Astrocyte (in vitro differentiated cells and primary cell): ENCODE measurements around the gene RHCG. TPM values are rescaled to one million over a fixed set of nuclear protein-coding genes. Genes with fewer than 3 reads are reported as not detected.

Experiments
- DNase-seq: peaks from one replicate; pipeline ENCODE4 v3.0.0-alpha.2; 2010; ENCODE audit warnings: low read depth
- FAIRE-seq: peaks from 2 replicates; lab custom pipeline; 2011; peaks lifted over from hg19 to GRCh38; lab: Jason Lieb, UNC
- H2AFZ ChIP-seq: 2 replicates; pipeline ENCODE4 v1.6.0; 2012; ENCODE audit warnings: low read depth, low read length, inconsistent platforms
- H3K27ac ChIP-seq: 2 replicates; pipeline ENCODE4 v1.5.1; 2011; ENCODE audit warnings: low read depth, low read length, inconsistent platforms
- H3K27me3 ChIP-seq: 2 replicates; pipeline ENCODE4 v1.6.0; 2011; ENCODE audit warnings: low read length, inconsistent platforms; ENCODE audit not compliant: insufficient read depth
- H3K36me3 ChIP-seq: 2 replicates; pipeline ENCODE4 v1.5.1; 2011; ENCODE audit warnings: low read length, inconsistent platforms; ENCODE audit not compliant: insufficient read depth
- H3K4me1 ChIP-seq: 2 replicates; pipeline ENCODE4 v1.5.1; 2011; ENCODE audit warnings: low read length, inconsistent platforms; ENCODE audit not compliant: insufficient read depth
- H3K4me2 ChIP-seq: 2 replicates; pipeline ENCODE4 v1.6.0; 2012; ENCODE audit warnings: low read length, inconsistent platforms
- H3K4me3 ChIP-seq: 2 replicates; pipeline ENCODE4 v1.5.1; 2011; ENCODE audit warnings: low read depth, mild to moderate bottlenecking, low read length, inconsistent platforms; ENCODE audit not compliant: insufficient read depth
- H3K79me2 ChIP-seq: 2 replicates; pipeline ENCODE4 v1.6.0; 2012; ENCODE audit warnings: mild to moderate bottlenecking, low read length, inconsistent platforms; ENCODE audit not compliant: insufficient read depth
- H3K9ac ChIP-seq: 2 replicates; pipeline ENCODE4 v1.6.0; 2012; ENCODE audit warnings: mild to moderate bottlenecking, low read length, inconsistent platforms
- H3K9me3 ChIP-seq: 2 replicates; pipeline ENCODE4 v1.5.1; 2012; ENCODE audit warnings: low read depth, mild to moderate bottlenecking, low read length, inconsistent platforms; ENCODE audit not compliant: insufficient read depth
- H4K20me1 ChIP-seq: 2 replicates; pipeline ENCODE4 v1.6.0; 2012; ENCODE audit warnings: low read length, inconsistent platforms; ENCODE audit not compliant: insufficient read depth
- H3K27ac Mint-ChIP-seq: one replicate; pipeline ENCODE4 v1.8.0; 2021; ENCODE audit warnings: mild to moderate bottlenecking, mixed read lengths; ENCODE audit not compliant: unreplicated experiment
- H3K27me3 Mint-ChIP-seq: one replicate; pipeline ENCODE4 v1.8.0; 2021; ENCODE audit warnings: low read depth, mixed read lengths; ENCODE audit not compliant: unreplicated experiment
- H3K36me3 Mint-ChIP-seq: one replicate; pipeline ENCODE4 v1.8.0; 2021; ENCODE audit warnings: low read depth, mixed read lengths; ENCODE audit not compliant: unreplicated experiment
- H3K4me1 Mint-ChIP-seq: one replicate; pipeline ENCODE4 v1.8.0; 2021; ENCODE audit warnings: low read depth, mixed read lengths; ENCODE audit not compliant: unreplicated experiment
- H3K4me3 Mint-ChIP-seq: one replicate; pipeline ENCODE4 v1.8.0; 2021; ENCODE audit warnings: mild to moderate bottlenecking, moderate library complexity, mixed read lengths; ENCODE audit not compliant: unreplicated experiment
- H3K9me3 Mint-ChIP-seq: one replicate; pipeline ENCODE4 v1.8.0; 2021; ENCODE audit warnings: mild to moderate bottlenecking, mixed read lengths; ENCODE audit not compliant: unreplicated experiment
- CTCF ChIP-seq: IDR thresholded peaks from 2 replicates; pipeline ENCODE4 v1.5.1; 2011; ENCODE audit warnings: low read depth, mild to moderate bottlenecking, inconsistent platforms, low read length, moderate library complexity; ENCODE audit not compliant: insufficient read depth
- EZH2 ChIP-seq: IDR thresholded peaks from 2 replicates; pipeline ENCODE4 v1.6.1; 2012; ENCODE audit warnings: mild to moderate bottlenecking, low read length, inconsistent platforms; ENCODE audit not compliant: insufficient read depth
- total RNA-seq: library from RNA; stranded (reverse); gene quantifications from 2 replicates; pipeline ENCODE4 v1.2.1, GENCODE V29; 2021

RHCG gene
- total RNA-seq, 1 donor from 2014 or later: 0.18 TPM

- no peaks in the 10 kb centered on the region for H3K9me3 Mint-ChIP-seq
- H3K79me2 ChIP-seq: no peaks in the 10 kb centered on the region
- peaks cover 2% of the 10 kb centered on the region for H3K27me3 ChIP-seq
Measured at GRCh38 chr15:89483079-89483478, 13.3 kb downstream of the RHCG start.

GRCh38 chr15:89482139-89482538 lies 14.2 kb downstream of the RHCG start:
- no peak overlapping the region for H3K9ac ChIP-seq
- DNase-seq (no peak), FAIRE-seq (no peak)
- Mint-ChIP-seq H3K4me3 (no peak overlapping the region), H3K36me3 (no peaks in the 10 kb centered on the region), H3K9me3 (no peaks in the 10 kb centered on the region), H3K4me1 (peaks cover 5% of the 10 kb centered on the region), H3K27ac (no peak overlapping the region), H3K27me3 (peaks cover 57% of the 10 kb centered on the region)
- H3K79me2 ChIP-seq: no peaks in the 10 kb centered on the region
- no peaks in the 10 kb centered on the region for H4K20me1 ChIP-seq
- H3K4me2 ChIP-seq: no peak overlapping the region
- H3K27me3 ChIP-seq: no peaks in the 10 kb centered on the region
- H3K4me1 ChIP-seq: no peaks in the 10 kb centered on the region
- TF ChIP-seq CTCF (no peak), EZH2 (no peak)
- no peaks in the 10 kb centered on the region for H3K36me3 ChIP-seq
- no peak overlapping the region for H3K4me3 ChIP-seq
- H3K9me3 ChIP-seq: no peaks in the 10 kb centered on the region
- no peak overlapping the region for H2AFZ ChIP-seq
- no peak overlapping the region for H3K27ac ChIP-seq

More at GRCh38 chr15:89483079-89483478, 13.3 kb downstream of the RHCG start:
- FAIRE-seq (no peak), DNase-seq (no peak)
- H3K36me3 Mint-ChIP-seq: no peaks in the 10 kb centered on the region
- H3K4me1 Mint-ChIP-seq: peaks cover 5% of the 10 kb centered on the region
- no peaks in the 10 kb centered on the region for H3K4me1 ChIP-seq
- no peak overlapping the region for H3K4me3 Mint-ChIP-seq
- H3K9ac ChIP-seq: no peak overlapping the region
- no peaks in the 10 kb centered on the region for H4K20me1 ChIP-seq
- no peak overlapping the region for H3K27ac Mint-ChIP-seq
- H3K4me2 ChIP-seq: no peak overlapping the region
- no peak overlapping the region for H2AFZ ChIP-seq
- H3K4me3 ChIP-seq: no peak overlapping the region
- H3K27ac ChIP-seq: no peak overlapping the region
- H3K36me3 ChIP-seq: no peaks in the 10 kb centered on the region
- H3K27me3 Mint-ChIP-seq: peaks cover 58% of the 10 kb centered on the region
- TF ChIP-seq CTCF (no peak), EZH2 (no peak)
- no peaks in the 10 kb centered on the region for H3K9me3 ChIP-seq

GRCh38 chr15:89480505-89480904 lies 15.9 kb downstream of the RHCG start:
- Histone ChIP-seq H3K9me3 (no peaks in the 10 kb centered on the region), H3K27ac (no peak overlapping the region), H3K36me3 (no peaks in the 10 kb centered on the region), H2AFZ (no peak overlapping the region), H3K79me2 (no peaks in the 10 kb centered on the region), H4K20me1 (no peaks in the 10 kb centered on the region), H3K9ac (no peak overlapping the region), H3K4me2 (no peak overlapping the region), H3K4me3 (no peak overlapping the region), H3K27me3 (no peaks in the 10 kb centered on the region), H3K4me1 (no peaks in the 10 kb centered on the region)
- no peak for TF ChIP-seq EZH2
- TF ChIP-seq CTCF: no peak
- Mint-ChIP-seq H3K27ac (no peak overlapping the region), H3K36me3 (no peaks in the 10 kb centered on the region), H3K9me3 (no peaks in the 10 kb centered on the region), H3K4me1 (peaks cover 3% of the 10 kb centered on the region), H3K27me3 (peaks cover 63% of the 10 kb centered on the region), H3K4me3 (no peak overlapping the region)
- DNase-seq (no peak), FAIRE-seq (no peak)
